Retinal pigment epithelial cell (primary cell): Measurements from ENCODE around the gene TNIK.

Experiments used
- DNase-seq: peaks from one replicate; pipeline ENCODE4 v3.0.0-alpha.2; 2010; ENCODE audit warnings: low read depth
- H3K4me3 ChIP-seq: 2 replicates; pipeline ENCODE4 v1.5.1; 2011; ENCODE audit warnings: mild to moderate bottlenecking, low read length, control low read depth, moderate library complexity
- CTCF ChIP-seq: conservative IDR thresholded peaks from 2 replicates; pipeline ENCODE4 v1.5.1; 2011; ENCODE audit warnings: low read depth, low read length, control low read depth, inconsistent platforms

Gene TNIK

GRCh38 chr3:171221104-171221503 is 239.1 kb downstream of the TNIK start:
- DNase-seq = no peak
- no peak overlapping the region for H3K4me3 ChIP-seq
- TF ChIP-seq CTCF = no peak

DNA sequence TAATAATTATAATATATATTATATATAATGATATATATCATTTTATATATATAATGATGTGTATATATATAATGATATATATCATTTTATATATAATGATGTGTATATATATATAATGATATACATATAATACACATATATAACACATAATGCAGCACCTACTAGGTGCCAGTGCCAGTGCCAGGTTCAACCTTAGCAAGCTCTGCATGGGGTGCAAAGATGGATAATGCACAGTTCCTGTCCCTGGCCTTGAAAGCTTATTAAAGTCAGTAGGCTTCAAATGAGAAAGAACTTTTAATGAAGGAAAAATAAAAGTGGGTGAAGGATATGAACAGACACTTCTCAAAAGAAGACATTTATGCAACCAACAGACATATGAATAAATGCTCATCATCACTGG is 240.9 kb downstream of the TNIK start:
- no peak overlapping the region for H3K4me3 ChIP-seq

DNA sequence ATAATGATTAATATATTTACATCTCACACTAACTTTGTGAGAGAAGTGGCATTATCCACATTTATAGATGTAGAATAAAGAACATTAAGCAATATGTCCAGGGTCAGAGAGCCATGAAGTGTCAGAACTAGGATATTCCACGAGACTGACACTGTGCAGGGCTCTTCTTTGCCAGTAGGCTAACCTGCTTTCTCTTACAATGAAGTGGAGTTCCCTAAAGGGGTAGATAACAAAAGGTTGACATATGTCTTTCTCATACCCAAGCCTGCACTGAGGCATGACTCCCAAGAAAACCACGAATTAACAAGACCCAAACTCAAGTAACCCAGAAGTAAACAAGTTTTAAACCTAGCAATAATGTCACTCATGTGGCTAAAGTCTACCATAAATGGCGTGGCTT is 242.1 kb downstream of the TNIK start:
- no peak for DNase-seq
- no peak for TF ChIP-seq CTCF
- H3K4me3 ChIP-seq = no peak overlapping the region

More for the DNA sequence above, 240.9 kb downstream of the TNIK start:
- no peak for TF ChIP-seq CTCF
- no peak for DNase-seq

DNA sequence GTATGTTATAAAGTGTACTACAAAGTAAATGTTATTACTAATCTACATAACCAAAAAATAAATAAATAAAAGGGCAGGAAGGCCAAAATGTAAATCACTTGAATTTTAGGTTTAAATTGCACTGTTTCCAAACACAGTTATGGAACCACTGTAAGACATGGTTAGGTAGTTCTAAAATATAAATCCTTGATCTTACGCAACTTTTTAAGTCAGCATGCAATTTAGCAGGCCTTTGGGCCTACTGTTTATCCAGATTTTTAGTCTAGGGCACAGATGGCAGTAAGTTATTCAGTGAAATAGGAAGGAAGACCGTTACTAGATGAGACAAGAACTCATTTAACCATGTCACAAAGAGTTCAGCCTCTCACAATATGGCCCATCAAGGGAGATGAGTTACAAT is 246.3 kb downstream of the TNIK start:
- no peak for DNase-seq
- TF ChIP-seq CTCF = no peak
- H3K4me3 ChIP-seq = no peak overlapping the region

GRCh38 chr3:171213178-171213577 is 247.0 kb downstream of the TNIK start:
- no peak overlapping the region for H3K4me3 ChIP-seq
- DNase-seq = no peak
- TF ChIP-seq CTCF = no peak

- no peak for DNase-seq
- no peak for TF ChIP-seq CTCF
- no peak overlapping the region for H3K4me3 ChIP-seq
These were observed 247.6 kb downstream of the TNIK start for GRCh38 chr3:171212648-171213047.

DNA sequence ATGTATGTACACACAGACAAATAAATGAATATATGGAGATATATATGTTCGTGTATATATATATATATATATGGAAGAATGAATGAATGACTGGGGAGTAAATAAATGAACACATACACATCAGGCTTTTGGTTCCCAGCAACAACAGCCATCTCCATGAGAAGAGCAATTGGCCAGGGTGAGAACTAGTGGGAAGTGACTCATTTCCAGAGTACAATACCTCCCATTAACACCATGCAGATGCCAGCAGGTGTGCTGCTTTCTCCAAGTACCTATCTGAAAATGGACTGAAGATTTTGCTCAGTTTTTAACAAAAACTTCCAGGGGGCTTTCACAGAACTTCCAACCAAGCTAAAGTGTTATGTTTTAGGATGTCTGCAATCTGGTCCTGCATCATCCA is 253.9 kb downstream of the TNIK start:
- no peak for TF ChIP-seq CTCF
- no peak for DNase-seq

More for the DNA sequence above, 253.9 kb downstream of the TNIK start:
- H3K4me3 ChIP-seq = no peak overlapping the region
